ENCODE measurements around the gene CCDC86.

The CCDC86 gene

DNA sequence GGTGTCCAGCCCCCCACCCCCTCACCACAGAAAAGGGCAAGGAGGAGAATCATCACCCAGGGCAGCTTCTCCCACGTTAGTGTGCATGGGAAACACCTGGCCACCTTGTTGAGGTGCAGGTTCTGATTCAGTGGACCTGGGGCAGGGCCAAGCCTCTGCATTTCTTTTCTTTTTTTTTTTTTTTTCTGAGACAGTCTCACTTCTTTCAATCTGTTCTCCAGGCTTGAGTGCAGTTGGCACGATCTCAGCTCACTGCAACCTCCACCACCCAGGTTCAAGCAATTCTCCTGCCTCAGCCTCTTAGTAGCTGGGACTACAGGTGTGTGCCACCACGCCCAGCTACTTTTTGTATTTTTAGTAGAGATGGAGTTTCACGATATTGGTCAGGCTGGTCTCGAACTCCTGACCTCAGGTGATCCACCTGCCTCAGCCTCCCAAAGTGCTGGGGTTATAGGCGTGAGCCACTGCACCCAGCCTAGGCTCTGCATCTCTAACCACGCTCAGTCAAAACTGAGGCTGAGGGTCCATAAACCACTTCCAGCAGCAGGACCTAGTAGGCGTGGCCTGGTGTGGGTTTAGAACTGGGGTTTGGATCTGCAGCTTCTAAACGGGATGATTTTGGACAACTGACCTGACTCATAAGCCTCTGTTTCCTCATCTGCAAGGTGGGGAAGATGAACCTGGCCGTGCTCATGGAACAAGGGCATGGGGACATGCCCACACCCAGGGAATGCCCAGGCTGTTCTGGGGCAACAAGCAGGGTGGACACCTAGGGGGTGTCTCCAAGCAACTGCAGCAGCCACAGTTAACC lies 26.2 kb downstream of the CCDC86 start:
- in situ Hi-C loops (cut with HindIII; ENCODE audit: low sequenced_read_pairs): loop anchor here (5.0 kb wide), 1 partner anchor 34 kb away; no protein-coding TSS in a partner anchor

DNA sequence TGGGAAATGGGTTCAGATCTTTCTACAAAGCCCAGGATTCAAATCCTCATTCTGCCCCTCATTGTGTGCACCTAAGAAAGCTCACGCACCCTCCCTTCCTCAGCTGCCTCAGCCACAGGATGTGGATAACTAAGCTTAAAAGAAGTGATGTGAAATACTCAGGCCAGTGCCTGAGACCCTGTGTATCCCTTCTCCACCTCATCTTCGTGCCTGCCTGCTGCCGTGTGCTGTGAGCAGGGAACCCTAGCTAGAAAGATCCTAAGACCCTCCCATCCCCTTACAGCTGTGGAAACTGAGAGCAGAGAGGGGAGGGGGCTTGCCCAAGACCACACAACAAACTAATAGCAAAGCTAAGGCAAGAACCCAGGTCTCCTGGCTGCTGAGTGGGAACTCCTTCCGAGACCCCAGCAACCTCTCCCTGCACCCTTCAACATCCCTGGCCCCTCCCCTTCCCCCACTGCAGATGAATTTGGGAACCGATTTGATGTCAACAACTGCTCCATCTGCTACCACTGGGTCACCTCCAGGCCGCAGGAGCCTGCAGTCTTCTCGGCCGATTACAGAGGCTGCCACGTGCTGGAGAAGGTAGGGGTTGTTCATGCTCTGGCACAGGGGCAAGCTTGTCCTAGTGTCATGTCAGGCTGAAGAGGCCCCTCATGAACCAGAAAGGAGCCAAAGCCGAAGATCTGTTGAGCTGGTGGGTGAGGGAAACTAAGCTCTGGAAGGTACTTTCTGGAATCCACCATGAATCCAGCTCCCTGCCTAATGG lies 27.0 kb downstream of the CCDC86 start:
- in situ Hi-C loops (cut with HindIII; ENCODE audit: low sequenced_read_pairs): loop anchor here (5.0 kb wide), 1 partner anchor 33 kb away; no protein-coding TSS in a partner anchor

DNA sequence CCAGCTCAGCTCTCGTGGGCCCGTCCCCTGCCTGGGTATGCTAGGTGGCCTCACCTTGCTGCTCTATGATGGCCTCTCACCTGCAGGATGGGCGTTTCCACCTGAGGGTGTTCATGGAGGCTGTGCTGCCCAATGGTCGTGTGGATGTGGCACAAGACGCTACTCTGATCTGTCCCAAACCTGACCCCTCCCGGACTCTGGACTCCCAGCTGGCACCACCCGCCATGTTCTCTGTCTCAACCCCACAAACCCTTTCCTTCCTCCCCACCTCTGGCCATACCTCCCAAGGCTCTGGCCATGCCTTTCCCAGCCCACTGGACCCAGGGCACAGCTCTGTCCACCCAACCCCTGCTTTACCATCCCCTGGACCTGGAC lies 27.5 kb downstream of the CCDC86 start:
- in situ Hi-C loops (cut with HindIII; ENCODE audit: low sequenced_read_pairs): loop anchor here (5.0 kb wide), 1 partner anchor 33 kb away; no protein-coding TSS in a partner anchor

DNA sequence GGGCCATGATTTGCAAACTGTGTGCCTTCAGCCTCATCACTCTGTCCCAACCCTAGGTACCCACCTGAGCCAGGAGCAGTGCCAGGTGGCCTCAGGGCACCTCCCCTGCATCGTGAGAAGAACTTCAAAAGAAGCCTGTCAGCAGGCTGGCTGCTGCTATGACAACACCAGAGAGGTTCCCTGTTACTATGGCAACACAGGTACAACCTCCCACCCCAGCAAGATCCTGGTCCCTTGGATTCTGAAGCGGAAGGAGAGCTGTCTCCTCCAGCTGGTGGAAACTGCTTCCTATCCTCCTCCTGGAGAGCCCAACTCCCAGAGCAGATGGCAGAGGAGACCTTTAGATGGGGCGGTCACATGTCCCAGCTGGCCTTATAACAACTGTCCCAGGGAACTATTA lies 28.4 kb downstream of the CCDC86 start:
- in situ Hi-C loops (cut with HindIII; ENCODE audit: low sequenced_read_pairs): no loop called here

DNA sequence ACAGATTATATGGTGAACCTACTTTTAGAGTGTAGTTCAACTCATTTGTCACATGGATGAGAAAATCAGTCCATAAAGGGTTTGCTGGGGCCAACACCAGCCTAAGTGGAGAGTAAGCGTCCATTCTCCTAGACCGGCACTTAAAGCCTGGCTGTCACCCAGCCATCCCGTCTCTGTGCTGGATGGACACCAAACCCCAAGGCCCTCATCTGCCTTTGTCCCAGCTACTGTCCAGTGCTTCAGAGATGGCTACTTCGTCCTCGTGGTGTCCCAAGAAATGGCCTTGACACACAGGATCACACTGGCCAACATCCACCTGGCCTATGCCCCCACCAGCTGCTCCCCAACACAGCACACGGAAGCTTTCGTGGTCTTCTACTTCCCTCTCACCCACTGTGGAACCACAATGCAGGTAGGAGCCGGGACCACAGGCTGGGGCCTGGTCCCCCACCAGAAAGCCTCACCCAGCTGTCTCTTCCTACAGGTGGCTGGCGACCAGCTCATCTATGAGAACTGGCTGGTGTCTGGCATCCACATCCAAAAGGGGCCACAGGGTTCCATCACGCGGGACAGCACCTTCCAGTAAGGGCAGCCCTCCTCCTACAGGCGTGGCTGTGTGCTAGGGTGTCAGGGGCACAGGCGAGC lies 28.9 kb downstream of the CCDC86 start:
- in situ Hi-C loops (cut with HindIII; ENCODE audit: low sequenced_read_pairs): no loop called here

DNA sequence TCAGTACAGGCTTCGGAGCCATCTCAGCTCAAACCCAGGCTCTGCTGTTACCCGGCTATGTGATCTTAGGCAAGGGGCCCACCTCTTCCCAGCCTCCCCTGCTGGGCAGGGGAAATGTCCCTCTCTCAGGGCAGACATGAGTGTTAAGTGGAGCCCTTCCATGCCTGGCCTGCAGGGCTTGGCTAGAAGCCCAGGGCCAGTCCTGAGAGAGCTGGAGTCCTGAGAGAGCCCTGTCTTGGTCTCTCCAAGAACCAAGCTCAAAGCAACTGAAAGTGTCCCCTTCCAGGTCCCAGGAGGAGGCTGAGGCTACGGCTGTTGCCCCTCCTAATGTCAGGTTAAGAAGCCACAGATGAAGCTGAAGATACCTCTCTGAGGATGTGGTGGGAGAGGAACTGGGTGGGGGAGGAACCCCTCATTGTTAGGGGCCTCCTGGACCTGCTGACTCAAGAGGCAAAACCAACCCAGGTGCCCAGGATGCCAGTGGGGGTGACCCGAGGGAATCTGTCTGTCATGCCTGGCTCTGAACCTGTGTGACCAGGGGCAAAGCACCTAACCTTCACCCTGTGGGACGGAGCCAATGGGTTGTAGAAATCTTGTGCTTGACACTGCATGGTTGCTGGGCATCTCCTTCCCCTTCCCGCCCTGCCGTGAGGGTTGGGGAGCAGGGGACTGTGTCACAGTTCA lies 29.6 kb downstream of the CCDC86 start:
- in situ Hi-C loops (cut with HindIII; ENCODE audit: low sequenced_read_pairs): no loop called here

DNA sequence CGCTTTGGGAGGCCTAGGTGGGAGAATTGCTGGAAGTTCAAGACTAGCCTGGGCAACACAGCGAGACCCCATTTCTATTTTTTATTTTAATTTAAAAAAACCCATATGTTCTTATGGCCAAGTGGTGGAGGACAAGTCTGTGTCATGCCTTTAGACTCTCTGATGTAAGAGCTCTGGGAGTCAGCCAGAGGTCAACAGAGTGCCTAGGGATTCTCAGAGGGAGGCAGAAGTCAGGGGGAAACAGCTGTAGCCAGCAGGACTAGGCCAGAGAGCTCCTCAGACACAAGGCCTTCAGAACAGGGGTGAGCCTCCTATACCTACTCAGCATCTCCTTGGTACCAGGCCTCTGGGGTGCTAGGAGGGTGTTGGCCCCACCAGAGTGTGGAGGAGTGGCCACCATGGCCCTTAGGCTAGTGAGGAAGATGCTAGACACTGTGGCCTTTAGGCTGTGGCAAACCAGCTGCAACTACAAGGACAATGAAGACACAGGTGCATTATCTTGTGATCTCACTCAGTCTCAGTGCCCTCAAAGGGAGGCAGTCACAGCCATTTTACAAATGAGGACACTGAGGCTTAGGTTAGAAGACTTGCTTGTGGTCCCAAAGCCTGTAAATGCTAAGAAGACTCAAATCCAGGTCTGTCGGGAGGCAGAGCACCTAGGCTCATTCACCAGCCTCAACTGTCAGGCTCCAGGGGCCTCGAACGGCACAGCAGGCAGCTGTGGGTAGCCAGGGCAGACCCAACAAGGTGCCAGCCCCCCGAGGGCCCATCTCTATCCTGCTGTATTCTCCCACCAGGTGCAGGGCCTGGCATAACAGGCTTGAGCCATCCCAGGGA lies 30.4 kb downstream of the CCDC86 start:
- in situ Hi-C loops (cut with HindIII; ENCODE audit: low sequenced_read_pairs): no loop called here

DNA sequence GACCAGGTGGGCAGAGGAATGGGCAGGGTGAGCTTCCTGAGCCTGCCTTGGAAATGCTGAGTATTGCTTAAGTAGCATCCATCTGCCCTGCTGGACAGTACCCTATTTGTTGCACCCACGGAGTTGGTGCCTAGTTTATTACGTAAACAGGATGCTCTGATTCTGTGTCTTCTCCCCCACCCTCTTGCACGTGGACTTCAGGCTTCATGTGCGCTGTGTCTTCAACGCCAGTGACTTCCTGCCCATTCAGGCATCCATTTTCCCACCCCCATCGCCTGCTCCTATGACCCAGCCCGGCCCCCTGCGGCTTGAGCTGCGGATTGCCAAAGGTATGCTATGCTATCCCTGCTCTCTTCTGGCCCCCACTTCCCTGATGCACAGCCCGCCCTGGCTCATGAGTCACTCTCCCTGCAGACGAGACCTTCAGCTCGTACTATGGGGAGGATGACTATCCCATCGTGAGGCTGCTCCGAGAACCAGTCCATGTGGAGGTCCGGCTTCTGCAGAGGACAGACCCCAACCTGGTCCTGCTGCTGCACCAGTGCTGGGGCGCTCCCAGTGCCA lies 31.1 kb downstream of the CCDC86 start:
- in situ Hi-C loops (cut with HindIII; ENCODE audit: low sequenced_read_pairs): no loop called here

DNA sequence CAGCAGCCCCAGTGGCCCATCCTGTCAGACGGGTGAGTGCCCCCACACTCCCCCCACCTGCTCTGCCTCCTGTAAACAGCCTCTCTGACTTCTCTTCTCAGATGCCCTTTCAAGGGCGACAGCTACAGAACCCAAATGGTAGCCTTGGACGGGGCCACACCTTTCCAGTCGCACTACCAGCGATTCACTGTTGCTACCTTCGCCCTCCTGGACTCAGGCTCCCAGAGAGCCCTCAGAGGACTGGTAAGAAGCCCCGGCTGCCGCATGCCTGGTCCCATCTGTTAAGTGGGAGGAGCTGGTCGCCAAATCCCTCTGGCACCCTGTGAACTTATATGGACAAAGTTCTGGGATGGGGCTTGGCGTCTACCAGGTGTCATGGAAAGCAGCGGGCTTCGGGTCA lies 31.6 kb downstream of the CCDC86 start:
- in situ Hi-C loops (cut with HindIII; ENCODE audit: low sequenced_read_pairs): no loop called here

DNA sequence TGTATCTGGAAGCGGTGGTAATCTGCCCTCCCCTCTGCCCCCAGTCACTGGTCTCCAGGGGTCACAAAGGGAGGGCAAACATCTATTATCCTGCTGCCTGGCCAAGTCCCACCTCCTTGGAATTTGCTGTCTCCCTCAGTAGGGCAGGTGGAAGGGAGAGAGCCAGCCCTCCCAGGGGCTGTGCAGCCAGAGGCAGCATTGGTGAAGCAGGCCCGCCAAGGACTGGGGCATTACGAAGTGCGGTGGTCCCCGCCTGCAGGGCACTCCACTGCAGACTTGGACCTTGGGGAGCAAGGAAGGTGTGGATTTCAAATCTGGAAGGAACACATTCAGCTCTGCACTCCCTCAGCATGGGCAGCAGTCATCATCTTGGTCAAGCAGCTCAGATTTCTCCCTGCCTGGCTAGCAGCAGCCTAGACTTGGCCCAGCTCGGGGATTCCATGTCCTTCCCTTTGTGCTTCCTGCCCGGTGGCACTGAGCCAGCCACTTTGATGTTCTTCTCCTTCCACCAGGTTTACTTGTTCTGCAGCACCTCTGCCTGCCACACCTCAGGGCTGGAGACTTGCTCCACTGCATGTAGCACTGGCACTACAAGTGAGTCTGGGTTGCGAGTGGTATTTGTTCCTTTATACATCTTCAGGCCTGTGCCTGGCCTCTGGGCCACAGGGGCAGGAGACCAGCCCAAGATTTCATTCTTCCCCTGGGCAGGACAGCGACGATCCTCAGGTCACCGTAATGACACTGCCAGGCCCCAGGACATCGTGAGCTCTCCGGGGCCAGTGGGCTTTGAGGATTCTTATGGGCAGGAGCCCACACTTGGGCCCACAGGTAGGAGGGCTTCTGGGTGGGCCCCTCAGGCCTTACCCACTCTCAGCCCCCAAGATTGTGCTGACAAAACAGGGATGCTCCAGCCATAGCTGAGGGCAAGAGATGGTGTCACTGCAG lies 32.8 kb downstream of the CCDC86 start:
- in situ Hi-C loops (cut with HindIII; ENCODE audit: low sequenced_read_pairs): no loop called here

DNA sequence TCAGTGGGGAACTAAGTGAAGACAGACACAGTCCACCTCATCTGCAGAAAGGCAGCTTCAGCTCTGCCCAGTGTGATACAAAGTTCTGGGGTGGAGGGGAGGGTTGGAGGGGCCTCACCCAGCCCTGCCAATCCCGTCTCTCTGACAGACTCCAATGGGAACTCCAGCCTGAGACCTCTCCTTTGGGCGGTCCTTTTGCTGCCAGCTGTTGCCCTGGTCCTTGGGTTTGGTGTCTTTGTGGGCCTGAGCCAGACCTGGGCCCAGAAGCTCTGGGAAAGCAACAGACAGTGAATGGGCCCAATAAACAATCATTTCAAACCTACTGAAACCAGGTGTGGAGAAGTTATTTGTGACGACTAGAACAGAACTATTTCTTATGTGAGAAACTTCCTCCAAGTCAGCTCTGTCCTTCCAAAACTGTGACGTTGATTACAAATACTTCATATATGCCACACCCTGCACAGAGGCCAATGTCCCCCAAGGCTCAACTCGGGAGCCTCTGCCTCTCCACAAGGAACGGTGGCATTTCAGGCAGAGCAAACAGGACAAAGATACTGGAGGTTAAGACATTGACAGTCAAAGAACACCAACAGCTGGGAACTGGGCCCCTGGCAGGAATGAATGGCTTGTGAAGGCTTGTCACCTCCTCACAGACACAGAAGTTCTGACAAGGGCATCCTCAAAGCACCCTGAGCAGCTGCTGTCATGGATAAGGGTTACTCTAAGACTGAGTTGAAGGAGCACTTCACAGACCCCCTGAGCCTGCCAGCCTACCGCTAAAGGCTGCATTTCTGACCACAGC lies 33.7 kb downstream of the CCDC86 start:
- in situ Hi-C loops (cut with HindIII; ENCODE audit: low sequenced_read_pairs): no loop called here

DNA sequence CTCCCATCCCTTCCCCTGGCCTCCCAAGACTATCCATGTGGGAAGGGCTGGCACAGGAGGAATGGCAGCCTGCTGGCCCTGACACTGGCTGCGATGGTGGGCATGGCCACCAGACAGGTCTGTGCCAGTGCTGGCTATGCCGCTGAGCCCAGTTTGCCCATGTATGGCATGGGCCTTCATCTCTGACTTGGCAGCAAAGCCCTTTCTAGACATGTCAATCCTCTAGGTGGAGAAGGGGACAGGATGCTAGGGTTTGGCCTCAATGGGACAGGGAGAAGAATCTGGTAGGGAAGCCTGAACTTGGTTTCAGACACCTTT lies 34.2 kb downstream of the CCDC86 start:
- in situ Hi-C loops (cut with HindIII; ENCODE audit: low sequenced_read_pairs): no loop called here

DNA sequence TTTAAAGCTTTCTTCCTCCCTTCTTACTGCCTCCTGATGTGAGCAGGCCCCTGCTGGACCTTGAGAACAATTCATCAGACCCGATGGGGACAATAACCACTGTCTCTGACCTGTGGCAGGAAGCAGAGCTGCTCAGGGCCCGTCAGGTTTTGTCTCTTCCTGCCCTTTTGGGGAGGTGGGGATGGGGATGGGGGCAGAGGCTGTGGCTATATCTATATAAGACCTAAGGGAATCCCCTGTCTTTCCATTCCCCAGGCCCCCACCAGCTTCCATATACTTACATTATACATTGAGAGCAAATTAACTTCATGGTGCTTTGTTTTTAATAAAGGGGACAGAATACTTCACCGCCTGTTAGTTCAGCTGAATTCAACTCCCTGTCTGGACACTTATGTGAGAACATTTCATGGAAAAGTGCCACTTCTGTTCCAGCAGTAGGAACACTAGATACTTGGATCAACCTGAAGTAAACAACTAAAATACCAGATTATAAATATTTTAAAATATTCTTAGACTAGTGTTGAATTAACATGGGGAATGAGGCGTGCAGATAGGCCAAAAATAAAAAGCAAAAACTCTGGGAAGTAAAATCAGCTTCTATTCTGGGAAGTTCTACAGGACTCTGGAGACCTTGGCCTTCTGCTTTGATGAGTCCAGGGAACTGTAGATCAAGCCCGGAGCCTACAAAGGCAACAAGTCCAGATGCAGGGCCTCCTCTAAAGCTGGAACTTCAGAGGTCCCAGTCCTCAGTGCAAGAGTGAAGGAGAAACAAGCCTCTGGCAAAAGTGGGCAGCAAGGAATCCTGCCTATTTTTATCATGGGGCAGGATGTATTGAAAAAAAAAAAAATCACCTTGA lies 36.6 kb downstream of the CCDC86 start:
- in situ Hi-C loops (cut with HindIII; ENCODE audit: low sequenced_read_pairs): no loop called here

DNA sequence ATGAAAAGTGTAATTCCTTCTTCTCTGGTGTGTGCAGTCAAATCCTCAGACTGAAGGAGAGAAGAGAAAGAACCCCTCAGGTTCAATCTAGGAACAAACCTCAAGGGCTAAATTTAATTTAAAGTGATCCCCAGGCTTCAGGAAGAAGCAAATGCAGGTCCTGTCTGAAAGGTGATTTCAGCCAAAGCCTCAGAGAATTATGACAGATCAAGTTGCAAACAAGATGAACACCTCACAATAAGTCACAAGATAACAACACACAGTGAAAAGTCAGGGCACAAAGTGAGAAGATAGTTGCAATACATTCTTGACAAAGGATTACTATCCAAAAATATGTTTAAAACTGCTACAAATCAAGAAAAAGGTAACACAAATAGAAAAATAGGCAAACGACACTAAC lies 37.2 kb downstream of the CCDC86 start:
- in situ Hi-C loops (cut with HindIII; ENCODE audit: low sequenced_read_pairs): no loop called here

DNA sequence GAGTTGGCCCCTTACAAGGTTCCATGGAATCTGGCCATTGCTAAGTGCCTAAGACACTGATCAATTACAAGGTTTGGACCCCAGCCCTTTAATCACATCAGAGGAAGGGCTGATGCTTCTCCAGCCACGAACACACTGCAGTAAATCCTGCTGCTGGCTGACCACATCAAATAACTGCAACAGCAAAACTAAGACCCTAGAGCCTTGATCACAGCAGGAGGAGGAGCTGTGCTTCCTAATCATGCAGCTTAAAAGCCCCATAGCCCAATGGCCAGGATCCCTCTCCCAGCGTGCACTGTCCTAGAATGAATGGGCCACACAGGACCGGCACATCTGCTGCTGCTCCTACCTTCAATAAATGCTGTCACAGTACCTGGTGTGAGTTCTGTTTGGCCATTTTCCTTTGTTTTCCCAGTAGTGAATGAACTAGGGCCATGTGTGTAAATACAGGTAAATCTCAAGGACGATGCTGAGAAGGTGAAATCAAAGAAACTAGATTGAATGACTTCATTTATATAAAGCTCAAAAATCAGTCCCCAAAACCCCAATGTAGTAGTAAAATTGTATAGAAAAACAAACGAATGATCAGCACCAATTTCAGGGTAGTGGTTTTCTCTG lies 38.2 kb downstream of the CCDC86 start:
- in situ Hi-C loops (cut with HindIII; ENCODE audit: low sequenced_read_pairs): no loop called here

DNA sequence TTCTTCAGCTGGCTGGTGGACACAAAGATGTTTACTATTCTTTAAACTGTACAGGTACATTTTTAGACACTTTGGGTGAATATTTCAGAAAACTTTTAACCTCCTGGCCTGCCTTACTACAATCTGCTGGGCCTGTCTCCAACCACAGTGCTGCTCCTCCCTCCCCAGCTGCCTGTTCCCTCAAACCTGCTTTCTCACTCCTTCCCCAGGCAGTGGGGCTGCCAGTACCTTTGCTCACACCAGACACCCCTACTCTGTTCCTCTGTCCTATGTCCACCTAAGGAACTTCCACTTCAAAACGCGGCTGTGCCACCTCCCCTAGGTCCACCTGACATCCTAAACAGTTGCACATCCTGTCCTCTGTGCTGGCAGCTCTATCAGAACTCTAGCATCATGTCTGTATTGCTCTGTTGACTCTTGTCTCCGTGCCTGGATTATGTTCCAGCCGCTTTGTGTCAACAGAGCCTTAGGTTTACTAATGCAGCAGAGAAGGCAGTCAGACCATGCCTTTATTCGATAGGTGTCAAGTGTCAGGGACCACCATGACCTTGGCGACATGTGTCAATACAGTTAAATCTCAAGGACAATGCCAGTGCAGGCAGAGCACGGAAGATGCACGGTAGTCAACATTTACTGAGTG lies 38.9 kb downstream of the CCDC86 start:
- in situ Hi-C loops (cut with HindIII; ENCODE audit: low sequenced_read_pairs): no loop called here
